HepG2 (cell line): ENCODE results near the gene ZNF488. TPM values are rescaled to one million over a fixed set of nuclear protein-coding genes. Genes with fewer than 3 reads are reported as not detected.

ENCODE experiments used
- CBFB ChIP-seq: sonication (generic); formaldehyde crosslinking; IDR thresholded peaks from 2 replicates; pipeline ENCODE4 v1.4.0; 2020; ENCODE audit warnings: missing genetic modification reagents
- RBM22 ChIP-seq: fragments of 200-400 bp; formaldehyde crosslinking; optimal IDR thresholded peaks from 2 replicates; pipeline ENCODE3; 2017; ENCODE audit warnings: mild to moderate bottlenecking, low read length, moderate library complexity
- ZBTB38 ChIP-seq: sonication (generic); formaldehyde crosslinking; IDR thresholded peaks from 2 replicates; pipeline ENCODE4 v1.5.1; 2020; ENCODE audit warnings: mild to moderate bottlenecking, missing genetic modification reagents
- ZFP36 ChIP-seq: fragments of 150-350 bp; IDR thresholded peaks from 2 replicates; pipeline ENCODE4 v1.6.1; 2018; ENCODE audit warnings: borderline replicate concordance, low read length, low read depth; ENCODE audit not compliant: partially characterized antibody
- ZNF709 ChIP-seq: sonication (generic); formaldehyde crosslinking; IDR thresholded peaks from 2 replicates; pipeline ENCODE4 v1.5.0; 2020; ENCODE audit warnings: mild to moderate bottlenecking, missing genetic modification reagents
- polyA plus RNA-seq, 8 experiments: library from polyadenylated mRNA; depleted of rRNA in 3 of 8; stranded (reverse) in 7 of 8; unstranded in 1 of 8; fragments of >200 nt; fragmentation: Illumina TruSeq in 4 of 8; extraction: Trizol in 4 of 8; gene quantifications; 2 replicates each; pipeline versions ENCODE4 v1.2.1 to v1.2.3, GENCODE V29; 2011 to 2016; ENCODE audit warnings: low read depth in 4 of 8, missing spikeins in 1 of 8, mixed read lengths in 1 of 8; ENCODE audit not compliant: insufficient read depth in 1 of 8
- total RNA-seq, 5 experiments: library from RNA; depleted of rRNA; stranded (reverse); fragments of >200 nt; fragmentation: Illumina TruSeq; extraction: Trizol; gene quantifications; 2 replicates each; pipeline ENCODE4 v1.2.3, GENCODE V29; 2016; ENCODE audit warnings: low read depth in 1 of 5
- TF ChIP-seq, protein P1 (sequence below): sonication (generic); formaldehyde crosslinking; IDR thresholded peaks from 2 replicates; pipeline ENCODE4 v1.9.0; 2021; ENCODE audit warnings: mild to moderate bottlenecking, missing genetic modification reagents

ZNF488 gene
- total and polyA plus RNA-seq, 2 of the 13 experiments (the other 11 are each of a cell fraction or from before 2014, with no cell fraction given): 0.13 to 0.15 TPM

DNA sequence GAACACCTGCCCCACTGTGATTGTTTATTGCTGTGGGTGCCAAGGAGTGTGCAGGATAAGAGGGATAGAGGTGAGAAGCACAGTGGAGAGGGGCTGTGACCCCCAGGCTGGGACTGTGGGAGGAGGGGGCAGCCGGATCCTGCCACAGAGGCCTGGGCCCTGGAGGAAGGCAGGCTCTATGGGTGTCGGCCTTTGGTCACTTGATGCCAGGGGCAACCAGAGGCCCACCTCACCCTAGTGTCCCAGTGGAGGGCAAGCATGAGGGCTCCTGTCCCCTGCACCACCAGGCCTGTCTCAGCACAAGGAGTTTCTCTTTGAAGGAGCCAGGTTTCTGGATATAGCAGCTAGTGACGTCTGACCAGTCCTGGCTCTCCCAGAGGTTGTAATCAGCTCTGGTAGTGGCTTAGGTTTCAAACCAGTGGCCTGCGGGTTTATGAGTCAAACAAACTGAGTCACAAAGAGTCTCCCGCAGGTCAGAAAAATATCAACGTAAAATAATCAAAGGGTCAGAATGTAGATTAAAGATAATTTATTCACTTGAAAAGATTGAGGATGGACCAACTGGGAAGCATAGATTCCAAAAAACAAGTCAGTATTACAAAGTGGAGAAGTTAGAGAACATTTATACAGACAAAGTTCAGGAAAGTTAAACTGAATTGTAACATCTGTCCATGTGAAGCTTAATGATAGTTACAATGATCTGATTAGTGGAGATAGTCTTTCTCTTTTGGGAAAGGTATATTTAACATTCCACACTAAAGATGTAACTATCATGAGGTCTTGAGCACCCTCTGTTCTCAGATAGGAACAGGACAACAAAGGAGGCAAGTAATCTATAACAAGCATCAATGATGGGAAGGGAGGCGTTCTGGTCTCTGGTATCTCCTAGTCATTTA, 37.2 kb upstream of the ZNF488 start (continued):
- TF ChIP-seq, protein P1, sequence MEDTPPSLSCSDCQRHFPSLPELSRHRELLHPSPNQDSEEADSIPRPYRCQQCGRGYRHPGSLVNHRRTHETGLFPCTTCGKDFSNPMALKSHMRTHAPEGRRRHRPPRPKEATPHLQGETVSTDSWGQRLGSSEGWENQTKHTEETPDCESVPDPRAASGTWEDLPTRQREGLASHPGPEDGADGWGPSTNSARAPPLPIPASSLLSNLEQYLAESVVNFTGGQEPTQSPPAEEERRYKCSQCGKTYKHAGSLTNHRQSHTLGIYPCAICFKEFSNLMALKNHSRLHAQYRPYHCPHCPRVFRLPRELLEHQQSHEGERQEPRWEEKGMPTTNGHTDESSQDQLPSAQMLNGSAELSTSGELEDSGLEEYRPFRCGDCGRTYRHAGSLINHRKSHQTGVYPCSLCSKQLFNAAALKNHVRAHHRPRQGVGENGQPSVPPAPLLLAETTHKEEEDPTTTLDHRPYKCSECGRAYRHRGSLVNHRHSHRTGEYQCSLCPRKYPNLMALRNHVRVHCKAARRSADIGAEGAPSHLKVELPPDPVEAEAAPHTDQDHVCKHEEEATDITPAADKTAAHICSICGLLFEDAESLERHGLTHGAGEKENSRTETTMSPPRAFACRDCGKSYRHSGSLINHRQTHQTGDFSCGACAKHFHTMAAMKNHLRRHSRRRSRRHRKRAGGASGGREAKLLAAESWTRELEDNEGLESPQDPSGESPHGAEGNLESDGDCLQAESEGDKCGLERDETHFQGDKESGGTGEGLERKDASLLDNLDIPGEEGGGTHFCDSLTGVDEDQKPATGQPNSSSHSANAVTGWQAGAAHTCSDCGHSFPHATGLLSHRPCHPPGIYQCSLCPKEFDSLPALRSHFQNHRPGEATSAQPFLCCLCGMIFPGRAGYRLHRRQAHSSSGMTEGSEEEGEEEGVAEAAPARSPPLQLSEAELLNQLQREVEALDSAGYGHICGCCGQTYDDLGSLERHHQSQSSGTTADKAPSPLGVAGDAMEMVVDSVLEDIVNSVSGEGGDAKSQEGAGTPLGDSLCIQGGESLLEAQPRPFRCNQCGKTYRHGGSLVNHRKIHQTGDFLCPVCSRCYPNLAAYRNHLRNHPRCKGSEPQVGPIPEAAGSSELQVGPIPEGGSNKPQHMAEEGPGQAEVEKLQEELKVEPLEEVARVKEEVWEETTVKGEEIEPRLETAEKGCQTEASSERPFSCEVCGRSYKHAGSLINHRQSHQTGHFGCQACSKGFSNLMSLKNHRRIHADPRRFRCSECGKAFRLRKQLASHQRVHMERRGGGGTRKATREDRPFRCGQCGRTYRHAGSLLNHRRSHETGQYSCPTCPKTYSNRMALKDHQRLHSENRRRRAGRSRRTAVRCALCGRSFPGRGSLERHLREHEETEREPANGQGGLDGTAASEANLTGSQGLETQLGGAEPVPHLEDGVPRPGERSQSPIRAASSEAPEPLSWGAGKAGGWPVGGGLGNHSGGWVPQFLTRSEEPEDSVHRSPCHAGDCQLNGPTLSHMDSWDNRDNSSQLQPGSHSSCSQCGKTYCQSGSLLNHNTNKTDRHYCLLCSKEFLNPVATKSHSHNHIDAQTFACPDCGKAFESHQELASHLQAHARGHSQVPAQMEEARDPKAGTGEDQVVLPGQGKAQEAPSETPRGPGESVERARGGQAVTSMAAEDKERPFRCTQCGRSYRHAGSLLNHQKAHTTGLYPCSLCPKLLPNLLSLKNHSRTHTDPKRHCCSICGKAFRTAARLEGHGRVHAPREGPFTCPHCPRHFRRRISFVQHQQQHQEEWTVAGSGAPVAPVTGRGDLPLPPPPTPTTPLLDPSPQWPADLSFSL (CRISPR knock-in tag): no peak
- TF ChIP-seq RBM22 (no peak), ZFP36 (no peak), ZBTB38 (no peak), ZNF709 (CRISPR knock-in tag) (no peak), CBFB (CRISPR knock-in tag) (no peak)
